Activated T-cell treated with anti-CD3 and anti-CD28 coated beads, Interleukin-2, amount 50 U/mL, for 4 hours (primary cell): ENCODE data around the gene SARNP. TPM values are rescaled to one million over a fixed set of nuclear protein-coding genes. Genes with fewer than 3 reads are reported as not detected.

ENCODE experiments used
- ATAC-seq, 2 donors: fragments of 200-7000 bp; cut with Tn5 transposase; one replicate each; pipeline ENCODE4 v1.10.0; 2021
- DNase-seq: peaks from one replicate; pipeline ENCODE4 v3.0.0-alpha.2; 2020
- H3K27me3 Mint-ChIP-seq: one replicate; pipeline ENCODE4 v1.8.0; 2021; ENCODE audit warnings: low read depth, mixed read lengths
- H3K36me3 Mint-ChIP-seq: one replicate; pipeline ENCODE4 v1.8.0; 2022; ENCODE audit warnings: mixed read lengths; ENCODE audit not compliant: insufficient read depth
- H3K4me1 Mint-ChIP-seq: one replicate; pipeline ENCODE4 v1.8.0; 2021; ENCODE audit warnings: low read depth, mixed read lengths
- H3K4me3 Mint-ChIP-seq: one replicate; pipeline ENCODE4 v1.8.0; 2021; ENCODE audit warnings: mild to moderate bottlenecking, moderate library complexity, mixed read lengths
- H3K9me3 Mint-ChIP-seq: one replicate; pipeline ENCODE4 v1.8.0; 2021; ENCODE audit warnings: mixed read lengths
- total RNA-seq, 3 donors: library from RNA; stranded (reverse); gene quantifications; one replicate each; pipeline ENCODE4 v1.2.1, GENCODE V29; 2021

Gene SARNP
- total RNA-seq, 3 donors from 2014 or later = 65.8 to 78.5 (median 69.6) TPM

DNA sequence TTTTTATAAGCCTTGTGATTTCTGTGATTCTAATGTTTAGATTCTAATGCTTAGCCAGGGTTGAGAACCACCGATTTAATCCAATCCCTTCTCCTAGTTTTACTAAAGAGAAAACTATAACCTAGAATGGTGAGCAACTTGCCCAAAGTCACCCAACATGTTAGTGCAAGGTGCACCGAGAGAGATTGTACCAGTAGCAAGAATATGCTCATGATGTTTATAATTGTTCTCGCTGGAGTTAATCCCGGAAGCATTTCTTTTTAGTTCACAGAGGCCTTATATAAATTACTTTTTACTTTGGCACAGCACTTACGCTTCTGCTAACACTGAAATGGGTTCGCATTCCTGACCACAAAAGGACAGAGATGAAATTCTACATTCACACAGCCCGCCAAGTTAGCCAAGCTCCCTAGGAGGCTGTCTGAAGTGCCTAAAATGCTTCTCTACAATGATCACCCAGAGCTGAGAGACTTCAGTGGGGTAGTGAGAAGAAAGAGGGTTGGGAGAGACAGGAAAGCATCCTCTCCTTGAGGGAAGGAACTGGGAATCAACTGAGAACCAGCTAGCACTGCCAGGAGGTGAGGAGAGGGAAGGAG lies 102.3 kb downstream of the SARNP start:
- H3K27me3 Mint-ChIP-seq = peaks cover 2% of the 10 kb centered on the region
- ATAC-seq (no peak), DNase-seq (no peak)
- peak overlapping the region; percentile 92 for H3K4me3 Mint-ChIP-seq
- H3K4me1 Mint-ChIP-seq = peaks cover 27% of the 10 kb centered on the region
- H3K36me3 Mint-ChIP-seq = no peaks in the 10 kb centered on the region
- no peaks in the 10 kb centered on the region for H3K9me3 Mint-ChIP-seq

GRCh38 chr12:55713721-55714120 lies 103.8 kb downstream of the SARNP start:
- H3K27me3 Mint-ChIP-seq = peaks cover 8% of the 10 kb centered on the region
- H3K36me3 Mint-ChIP-seq = no peaks in the 10 kb centered on the region
- H3K4me3 Mint-ChIP-seq = no peak overlapping the region
- DNase-seq (no peak), ATAC-seq (no peak)
- H3K9me3 Mint-ChIP-seq = no peaks in the 10 kb centered on the region
- peaks cover 32% of the 10 kb centered on the region for H3K4me1 Mint-ChIP-seq

DNA sequence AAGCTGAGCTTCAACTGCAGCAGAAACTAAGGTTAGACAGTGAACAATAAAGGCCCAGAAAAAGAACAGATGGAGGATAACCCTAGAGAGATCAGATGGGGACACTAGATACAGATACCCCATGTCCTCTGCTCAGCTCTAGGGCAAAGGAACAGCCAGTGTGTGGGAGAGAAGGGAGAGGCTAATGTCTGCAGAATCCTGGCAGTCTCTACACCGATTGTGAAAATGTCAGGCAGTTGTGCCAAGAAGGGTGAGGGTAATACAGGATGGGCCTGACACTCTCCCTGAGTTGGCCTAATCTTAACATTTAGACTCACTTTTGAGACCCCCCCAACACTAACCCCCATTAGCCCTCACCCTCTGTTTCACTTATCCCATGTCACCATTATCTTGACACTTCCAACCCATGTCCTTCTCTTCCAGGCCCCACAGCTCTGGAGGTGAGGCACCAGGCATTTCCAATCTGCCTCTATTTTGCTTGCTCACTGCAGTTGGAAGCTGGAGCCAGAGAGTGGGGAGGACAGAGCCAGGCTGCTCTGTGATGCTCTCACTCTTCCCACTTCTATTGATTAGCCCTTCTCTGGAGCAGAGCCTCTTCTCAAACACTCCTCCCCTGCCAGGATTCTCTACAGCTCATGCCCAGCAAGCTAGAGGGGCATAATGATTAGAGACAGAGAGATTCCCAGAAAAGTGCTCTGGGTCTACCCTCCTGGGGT lies 104.7 kb downstream of the SARNP start:
- no peak for DNase-seq
- no peak for ATAC-seq
- Mint-ChIP-seq H3K36me3 (no peaks in the 10 kb centered on the region), H3K9me3 (no peaks in the 10 kb centered on the region), H3K4me3 (no peak overlapping the region), H3K27me3 (peaks cover 13% of the 10 kb centered on the region), H3K4me1 (peaks cover 34% of the 10 kb centered on the region)

- Mint-ChIP-seq H3K36me3 (no peaks in the 10 kb centered on the region), H3K4me3 (no peak overlapping the region), H3K27me3 (peaks cover 17% of the 10 kb centered on the region), H3K9me3 (no peaks in the 10 kb centered on the region), H3K4me1 (peaks cover 30% of the 10 kb centered on the region)
- DNase-seq = no peak
- ATAC-seq = no peak
Observed at GRCh38 chr12:55711786-55712553, 105.6 kb downstream of the SARNP start.

DNA sequence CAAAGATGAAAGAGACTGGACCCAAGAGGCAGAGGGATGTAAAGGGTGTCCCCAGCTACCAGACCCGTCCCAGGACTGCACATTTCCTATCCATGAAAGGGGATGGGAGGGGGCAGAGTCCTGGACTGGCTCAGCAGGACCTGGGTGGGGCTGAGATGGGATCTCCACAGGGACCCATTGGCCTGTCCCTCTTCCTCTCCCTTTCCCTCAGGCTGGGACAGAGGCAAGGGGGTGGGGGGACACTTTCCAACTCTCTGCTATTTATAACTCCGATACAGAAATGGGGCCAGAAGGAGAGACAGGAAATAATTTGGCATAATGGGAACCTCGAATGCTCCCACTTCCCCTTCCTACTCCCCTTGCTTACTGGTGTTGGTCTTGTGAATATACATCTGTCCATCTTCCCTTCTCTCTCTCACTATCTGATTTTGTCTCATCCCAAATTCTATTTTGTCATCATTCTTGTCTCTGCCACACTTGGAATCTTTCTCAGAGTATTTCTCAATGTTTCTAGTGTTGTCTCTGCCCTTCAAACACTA lies 108.8 kb downstream of the SARNP start:
- peak overlapping the region; percentile 82 for H3K4me3 Mint-ChIP-seq
- H3K9me3 Mint-ChIP-seq = no peaks in the 10 kb centered on the region
- H3K27me3 Mint-ChIP-seq = peaks cover 19% of the 10 kb centered on the region
- DNase-seq (no peak), ATAC-seq (no peak)
- peaks cover 18% of the 10 kb centered on the region for H3K4me1 Mint-ChIP-seq
- no peaks in the 10 kb centered on the region for H3K36me3 Mint-ChIP-seq

- Mint-ChIP-seq H3K4me3 (peak within 1 kb of the TSS; percentile 82), H3K4me1 (peaks cover 18% of the 10 kb centered on the region), H3K27me3 (peaks cover 19% of the 10 kb centered on the region), H3K36me3 (no peaks in the 10 kb centered on the region), H3K9me3 (no peaks in the 10 kb centered on the region)
- DNase-seq (peak; percentile 60), ATAC-seq (peak; percentile 88 to 92)
Observed at GRCh38 chr12:55707841-55708694, 109.5 kb downstream of the SARNP start, which contains the start of gene ITGA7. Gene ITGA7, minus strand, starts transcription at chr12:55707904. Its CDS starts 222 bp downstream, at chr12:55707682.

Other genes starting within 250 kb of the SARNP start
- gene OR2AP1, start 245.3 kb downstream of the SARNP start, total RNA-seq = under 1 TPM in 1 of 3 donors, not detected in 2; 0.15 TPM
- not detected for gene OR10P1, start 180.8 kb downstream of the SARNP start, total RNA-seq
- gene ITGA7, start 109.8 kb downstream of the SARNP start, total RNA-seq = 1 to 10 TPM in 2 of 3 donors, under 1 TPM in 1; 0.91 to 1.4 (median 1.3) TPM
- gene BLOC1S1, start 101.7 kb downstream of the SARNP start, total RNA-seq = 10 to 100 TPM; 60.7 to 65.7 (median 61.7) TPM
- 1 to 10 TPM; 3.9 to 7.4 (median 5.1) TPM for gene RDH5, start 97.3 kb downstream of the SARNP start, total RNA-seq
- gene CD63, start 88.7 kb downstream of the SARNP start, total RNA-seq = 100 to 1,000 TPM; 158 to 177 (median 177) TPM
- gene GDF11, start 74.6 kb downstream of the SARNP start, total RNA-seq = 10 to 100 TPM; 12.3 to 15.5 (median 14.5) TPM
- gene ORMDL2, start 317 bp upstream of the SARNP start, total RNA-seq = 10 to 100 TPM; 45.9 to 57.0 (median 49.9) TPM
- gene DNAJC14, start 11.9 kb upstream of the SARNP start, total RNA-seq = 10 to 100 TPM; 32.4 to 38.2 (median 33.5) TPM
- gene MMP19, start 25.2 kb upstream of the SARNP start, total RNA-seq = not detected
- gene PYM1, start 110.2 kb upstream of the SARNP start, total RNA-seq = 10 to 100 TPM; 24.9 to 30.0 (median 28.4) TPM
- 100 to 1,000 TPM; 132 to 164 (median 153) TPM for gene DGKA, start 113.4 kb upstream of the SARNP start, total RNA-seq
- gene PMEL, start 148.3 kb upstream of the SARNP start, total RNA-seq = under 1 TPM in 2 of 3 donors, not detected in 1; 0.13 to 0.41 TPM
- gene CDK2, start 149.1 kb upstream of the SARNP start, total RNA-seq = 10 to 100 TPM; 65.4 to 80.1 (median 74.1) TPM
- gene RAB5B, start 156.4 kb upstream of the SARNP start, total RNA-seq = 10 to 100 TPM; 18.5 to 27.5 (median 22.6) TPM
- gene SUOX, start 179.6 kb upstream of the SARNP start, total RNA-seq = 1 to 10 TPM in 2 of 3 donors, under 1 TPM in 1; 0.68 to 1.3 (median 1.2) TPM
- gene IKZF4, start 203.3 kb upstream of the SARNP start, total RNA-seq = 10 to 100 TPM in 2 of 3 donors, 1 to 10 TPM in 1; 9.4 to 14.6 (median 10.5) TPM
- gene RPS26, start 224.2 kb upstream of the SARNP start, total RNA-seq = 100 to 1,000 TPM in 2 of 3 donors, 10 to 100 TPM in 1; 73.1 to 118 (median 110) TPM